Parathyroid adenoma (tissue), 2 donors: ENCODE measurements around the gene DARS1.
A peak's percentile ranks its signal among the peaks of the same experiment; 100 is the strongest.

ENCODE experiments used
- H2AFZ ChIP-seq: fragments of 300-600 bp; sonication (generic); one replicate; pipeline ENCODE4 v1.7.0; 2017; ENCODE audit warnings: antibody characterized with exemption, mild to moderate bottlenecking
- H3K27ac ChIP-seq: fragments of 300-600 bp; sonication (generic); one replicate; pipeline ENCODE4 v1.7.0; 2017
- H3K27me3 ChIP-seq: fragments of 300-600 bp; sonication (generic); one replicate; pipeline ENCODE4 v1.7.0; 2017; ENCODE audit warnings: low read length; ENCODE audit not compliant: control insufficient read depth, insufficient read depth
- H3K36me3 ChIP-seq: fragments of 300-600 bp; sonication (generic); one replicate; pipeline ENCODE4 v1.7.0; 2017; ENCODE audit warnings: low read length; ENCODE audit not compliant: control insufficient read depth, insufficient read depth
- H3K4me1 ChIP-seq: fragments of 300-600 bp; sonication (generic); one replicate; pipeline ENCODE4 v1.7.0; 2017; ENCODE audit warnings: control low read depth
- H3K4me2 ChIP-seq: fragments of 300-600 bp; sonication (generic); one replicate; pipeline ENCODE4 v1.7.0; 2017; ENCODE audit warnings: low read length
- H3K4me3 ChIP-seq: fragments of 300-600 bp; sonication (generic); one replicate; pipeline ENCODE4 v1.7.0; 2017; ENCODE audit warnings: low read depth, low read length
- H3K79me2 ChIP-seq: fragments of 300-600 bp; sonication (generic); one replicate; pipeline ENCODE4 v1.7.0; 2017; ENCODE audit warnings: control low read depth
- H3K9ac ChIP-seq: fragments of 300-600 bp; sonication (generic); one replicate; pipeline ENCODE4 v1.7.0; 2017; ENCODE audit warnings: mild to moderate bottlenecking
- H3K9me3 ChIP-seq: fragments of 300-600 bp; sonication (generic); one replicate; pipeline ENCODE4 v1.7.0; 2017; ENCODE audit warnings: low read length; ENCODE audit not compliant: control insufficient read depth
- CTCF ChIP-seq: fragments of 300-600 bp; sonication (generic); IDR thresholded peaks from one replicate; pipeline ENCODE4 v1.7.0; 2017; ENCODE audit warnings: antibody characterized with exemption, mild to moderate bottlenecking
- donor health status: primary hyperparathyroidism.

The DARS1 gene

GRCh38 chr2:135913727-135914365, 71.6 kb downstream of the DARS1 start:
- Histone ChIP-seq H2AFZ (no peak overlapping the region), H3K9ac (no peak overlapping the region), H3K9me3 (no peaks in the 10 kb centered on the region), H3K27me3 (no peaks in the 10 kb centered on the region), H3K36me3 (no peaks in the 10 kb centered on the region), H3K4me3 (no peak overlapping the region), H3K4me2 (no peak overlapping the region), H3K79me2 (no peaks in the 10 kb centered on the region), H3K4me1 (no peaks in the 10 kb centered on the region), H3K27ac (no peak overlapping the region)
- peak; percentile 77 for TF ChIP-seq CTCF

GRCh38 chr2:135909976-135910375, 75.5 kb downstream of the DARS1 start:
- H3K27ac ChIP-seq = no peak overlapping the region
- TF ChIP-seq CTCF = no peak
- no peak overlapping the region for H3K4me3 ChIP-seq
- H3K79me2 ChIP-seq = no peaks in the 10 kb centered on the region
- H3K9me3 ChIP-seq = no peaks in the 10 kb centered on the region
- no peak overlapping the region for H2AFZ ChIP-seq
- no peak overlapping the region for H3K9ac ChIP-seq
- no peaks in the 10 kb centered on the region for H3K36me3 ChIP-seq
- H3K4me1 ChIP-seq = no peaks in the 10 kb centered on the region
- no peak overlapping the region for H3K4me2 ChIP-seq
- H3K27me3 ChIP-seq = no peaks in the 10 kb centered on the region

GRCh38 chr2:135905679-135906078, 79.7 kb downstream of the DARS1 start:
- Histone ChIP-seq H3K4me3 (no peak overlapping the region), H3K79me2 (no peaks in the 10 kb centered on the region), H3K27ac (no peak overlapping the region), H3K4me1 (no peaks in the 10 kb centered on the region), H3K9me3 (no peaks in the 10 kb centered on the region), H3K27me3 (no peaks in the 10 kb centered on the region), H3K36me3 (no peaks in the 10 kb centered on the region), H3K9ac (no peak overlapping the region), H2AFZ (no peak overlapping the region), H3K4me2 (no peak overlapping the region)
- TF ChIP-seq CTCF = no peak

GRCh38 chr2:135904341-135904989, 81.0 kb downstream of the DARS1 start:
- Histone ChIP-seq H3K36me3 (no peaks in the 10 kb centered on the region), H3K9ac (no peak overlapping the region), H3K79me2 (no peaks in the 10 kb centered on the region), H2AFZ (no peak overlapping the region), H3K4me3 (no peak overlapping the region), H3K27ac (no peak overlapping the region), H3K9me3 (no peaks in the 10 kb centered on the region), H3K4me1 (no peaks in the 10 kb centered on the region), H3K27me3 (no peaks in the 10 kb centered on the region), H3K4me2 (no peak overlapping the region)
- TF ChIP-seq CTCF = no peak

GRCh38 chr2:135903650-135904049, 81.8 kb downstream of the DARS1 start:
- Histone ChIP-seq H3K4me3 (no peak overlapping the region), H3K27ac (no peak overlapping the region), H3K36me3 (no peaks in the 10 kb centered on the region), H2AFZ (no peak overlapping the region), H3K79me2 (no peaks in the 10 kb centered on the region), H3K9me3 (no peaks in the 10 kb centered on the region), H3K27me3 (no peaks in the 10 kb centered on the region), H3K4me1 (no peaks in the 10 kb centered on the region), H3K9ac (no peak overlapping the region), H3K4me2 (no peak overlapping the region)
- TF ChIP-seq CTCF = no peak
